ENCODE measurements around the gene PAPPA2. TPM values are rescaled to one million over a fixed set of nuclear protein-coding genes. Genes with fewer than 3 reads are reported as not detected.

The PAPPA2 gene
- total RNA-seq, 1 donor from 2014 or later: 0.25 TPM

GRCh38 chr1:176499671-176500070, 36.7 kb downstream of the PAPPA2 start:
- Mint-ChIP-seq H3K4me3 (no peak overlapping the region), H3K27ac (no peak overlapping the region)

GRCh38 chr1:176501599-176501998, 38.6 kb downstream of the PAPPA2 start:
- Mint-ChIP-seq H3K36me3 (no peaks in the 10 kb centered on the region), H3K27me3 (ENCODE audit: low read depth) (peaks cover 3% of the 10 kb centered on the region), H3K4me3 (no peak overlapping the region), H3K4me1 (no peaks in the 10 kb centered on the region), H3K9me3 (peaks cover 4% of the 10 kb centered on the region), H3K27ac (no peak overlapping the region)
- DNase-seq (ENCODE audit: low spot score in 2 of 2, unreplicated experiment in 2 of 2): no peak
- TF ChIP-seq CTCF (IDR thresholded peaks at IDR 0.05; ENCODE audit: unreplicated experiment): no peak

More at GRCh38 chr1:176499671-176500070, 36.7 kb downstream of the PAPPA2 start:
- no peaks in the 10 kb centered on the region for H3K27me3 Mint-ChIP-seq (ENCODE audit: low read depth)
- no peak for DNase-seq (ENCODE audit: low spot score in 2 of 2, unreplicated experiment in 2 of 2)
- TF ChIP-seq CTCF (IDR thresholded peaks at IDR 0.05; ENCODE audit: unreplicated experiment): no peak
- H3K36me3 Mint-ChIP-seq: no peaks in the 10 kb centered on the region
- H3K9me3 Mint-ChIP-seq: no peaks in the 10 kb centered on the region
- H3K4me1 Mint-ChIP-seq: no peaks in the 10 kb centered on the region

GRCh38 chr1:176504848-176505553, 42.0 kb downstream of the PAPPA2 start:
- no peak for TF ChIP-seq CTCF (IDR thresholded peaks at IDR 0.05; ENCODE audit: unreplicated experiment)

GRCh38 chr1:176512966-176513365, 50.0 kb downstream of the PAPPA2 start:
- no peak for TF ChIP-seq CTCF (IDR thresholded peaks at IDR 0.05; ENCODE audit: unreplicated experiment)
- H3K27me3 Mint-ChIP-seq (ENCODE audit: low read depth): no peaks in the 10 kb centered on the region
- H3K4me1 Mint-ChIP-seq: no peaks in the 10 kb centered on the region
- DNase-seq (ENCODE audit: low spot score in 2 of 2, unreplicated experiment in 2 of 2): no peak
- no peaks in the 10 kb centered on the region for H3K36me3 Mint-ChIP-seq
- no peak overlapping the region for H3K27ac Mint-ChIP-seq
- H3K9me3 Mint-ChIP-seq: peaks cover 9% of the 10 kb centered on the region
- H3K4me3 Mint-ChIP-seq: no peak overlapping the region

More at GRCh38 chr1:176504848-176505553, 42.0 kb downstream of the PAPPA2 start:
- Mint-ChIP-seq H3K27ac (no peak overlapping the region), H3K36me3 (no peaks in the 10 kb centered on the region), H3K27me3 (ENCODE audit: low read depth) (peaks cover 3% of the 10 kb centered on the region), H3K4me3 (no peak overlapping the region), H3K4me1 (no peaks in the 10 kb centered on the region), H3K9me3 (peaks cover 4% of the 10 kb centered on the region)
- DNase-seq (ENCODE audit: low spot score in 2 of 2, unreplicated experiment in 2 of 2): no peak

- no peaks in the 10 kb centered on the region for H3K27me3 Mint-ChIP-seq (ENCODE audit: low read depth)
- no peaks in the 10 kb centered on the region for H3K4me1 Mint-ChIP-seq
- no peak for TF ChIP-seq CTCF (IDR thresholded peaks at IDR 0.05; ENCODE audit: unreplicated experiment)
- DNase-seq (ENCODE audit: low spot score in 2 of 2, unreplicated experiment in 2 of 2): no peak
- no peak overlapping the region for H3K4me3 Mint-ChIP-seq
- no peak overlapping the region for H3K27ac Mint-ChIP-seq
- no peaks in the 10 kb centered on the region for H3K36me3 Mint-ChIP-seq
- H3K9me3 Mint-ChIP-seq: peaks cover 9% of the 10 kb centered on the region
Observed at GRCh38 chr1:176515310-176515709, 52.3 kb downstream of the PAPPA2 start.

Data from mesothelial cell of epicardium (in vitro differentiated cells).